HuH-7 (cell line): ENCODE results near the gene WWOX.

Experiments
- DNase-seq: peaks from one replicate; pipeline ENCODE4 v3.0.0; 2011; ENCODE audit warnings: low spot score

Gene WWOX

DNA sequence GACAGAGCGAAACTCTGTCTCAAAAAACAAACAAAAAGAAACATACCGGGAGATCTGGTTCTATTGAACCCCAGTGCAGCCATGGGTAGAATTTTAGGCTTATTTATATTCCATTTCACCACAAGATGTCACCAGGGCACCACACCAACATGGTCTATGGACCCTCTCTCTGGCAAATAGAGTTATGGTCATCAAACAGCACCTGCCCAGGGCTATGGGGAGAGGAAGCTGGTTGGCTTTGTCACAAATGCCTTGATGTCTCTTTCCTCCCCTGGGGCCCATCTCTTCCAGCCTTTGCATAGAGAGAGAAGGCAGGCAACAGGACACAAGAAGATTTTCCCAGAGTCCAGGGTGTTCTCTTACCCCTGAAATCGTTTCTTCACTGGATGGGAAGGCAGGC, 128.4 kb downstream of the WWOX start:
- DNase-seq, result peak; percentile 60

DNA sequence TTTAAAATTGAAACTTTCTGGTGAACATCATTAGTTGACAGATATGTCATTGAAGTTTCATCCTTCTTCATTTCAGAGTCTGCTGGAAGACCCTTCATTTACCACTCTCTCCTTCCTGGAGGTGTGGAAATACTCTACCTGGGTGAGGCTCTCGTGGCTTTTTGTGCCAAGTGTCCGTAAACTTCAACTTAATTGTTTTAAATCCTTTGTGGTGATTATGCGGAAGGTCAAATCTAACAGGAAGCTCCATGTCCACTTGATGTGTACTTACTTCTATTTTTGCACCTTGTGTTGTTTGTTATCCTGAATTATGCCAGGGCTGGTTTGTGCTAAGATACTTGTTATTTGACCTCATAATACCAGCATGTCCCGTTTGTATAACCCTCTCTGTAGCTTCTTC, 129.2 kb downstream of the WWOX start:
- DNase-seq, result no peak

DNA sequence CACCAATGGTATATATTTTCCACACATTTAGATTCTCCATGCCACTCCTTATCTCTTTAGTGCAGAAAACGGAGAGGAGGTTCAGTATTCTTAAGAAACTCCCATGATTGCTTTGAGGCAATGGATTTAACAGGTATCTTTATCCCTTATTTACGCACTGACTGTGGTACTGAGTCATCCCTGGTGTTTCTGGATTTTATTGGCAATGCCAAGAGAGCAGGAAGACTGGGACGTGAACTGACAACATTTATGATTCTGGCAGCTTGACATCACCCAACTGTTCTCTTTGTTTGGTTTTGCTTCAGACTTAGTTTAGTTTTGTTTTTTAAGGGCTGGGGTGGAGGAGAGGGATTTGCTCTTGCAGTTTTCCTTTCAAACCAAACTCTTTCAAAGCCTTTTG, 131.4 kb downstream of the WWOX start:
- DNase-seq, result no peak

- DNase-seq, result peak; percentile 77
Observed at GRCh38 chr16:78235168-78235800, 135.8 kb downstream of the WWOX start.

- no peak for DNase-seq
Observed at GRCh38 chr16:78235876-78236275, 136.4 kb downstream of the WWOX start.

- DNase-seq, result no peak
Observed at GRCh38 chr16:78237841-78238240, 138.4 kb downstream of the WWOX start.

DNA sequence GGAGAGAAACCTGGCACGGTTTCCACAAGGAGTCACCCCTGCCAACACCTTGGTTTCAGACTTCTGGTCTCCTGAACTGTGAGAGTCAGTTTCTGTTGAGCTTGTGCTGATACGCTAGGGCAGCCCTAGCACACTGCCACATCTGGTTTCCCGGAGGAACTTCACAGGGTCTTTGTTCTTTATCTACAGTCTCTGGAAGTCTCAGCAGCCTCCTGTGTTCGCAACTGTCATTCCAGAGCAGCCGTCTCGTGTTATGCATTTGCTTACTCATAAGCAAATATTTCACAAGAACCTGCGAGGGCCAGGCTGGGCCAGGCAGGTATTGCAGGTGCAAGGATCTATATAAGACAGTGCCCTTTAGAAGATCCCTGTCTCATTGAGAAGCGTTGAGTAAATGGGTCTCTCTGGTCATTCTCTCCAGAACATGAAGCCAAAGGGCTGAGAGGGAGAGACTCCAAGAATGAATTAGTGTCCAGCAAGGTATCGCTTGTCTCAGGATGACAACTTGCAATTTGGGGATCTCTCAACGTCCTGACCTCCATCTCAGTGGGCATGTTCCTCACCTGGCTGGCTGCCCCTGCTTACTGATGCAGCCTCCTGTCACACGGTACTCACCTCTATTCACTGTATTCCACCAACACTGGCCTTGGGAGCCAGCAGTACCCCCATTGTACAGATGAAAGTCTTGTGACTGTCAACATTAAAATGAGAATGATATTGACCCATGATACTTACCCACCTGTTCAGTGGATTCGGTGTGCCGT, 141.2 kb downstream of the WWOX start:
- peak; percentile 72 for DNase-seq

GRCh38 chr16:78242239-78242630, 142.8 kb downstream of the WWOX start:
- DNase-seq, result no peak

- no peak for DNase-seq
Observed at GRCh38 chr16:78244131-78244895, 144.9 kb downstream of the WWOX start.

DNA sequence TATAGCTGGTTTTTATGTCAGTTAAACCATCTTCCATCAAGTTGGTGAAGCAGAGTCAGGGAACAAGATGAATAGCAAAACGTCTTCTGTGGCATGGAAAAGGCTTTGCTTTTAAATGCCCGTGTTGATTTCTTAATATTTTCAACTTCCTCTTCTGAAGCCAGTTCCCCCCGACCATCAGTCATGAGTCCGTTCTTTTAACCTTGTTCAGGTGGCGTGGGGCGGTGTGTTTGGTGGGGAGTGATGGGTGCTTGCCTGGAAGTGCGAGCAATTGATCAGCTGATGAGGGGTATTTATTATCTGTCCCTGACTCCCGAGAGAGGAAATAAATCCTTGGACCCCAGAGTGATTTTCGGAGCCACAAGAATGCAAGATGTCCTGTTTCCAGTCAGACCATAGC, 147.1 kb downstream of the WWOX start:
- no peak for DNase-seq

GRCh38 chr16:78249056-78249455, 149.6 kb downstream of the WWOX start:
- peak; percentile 76 for DNase-seq

DNA sequence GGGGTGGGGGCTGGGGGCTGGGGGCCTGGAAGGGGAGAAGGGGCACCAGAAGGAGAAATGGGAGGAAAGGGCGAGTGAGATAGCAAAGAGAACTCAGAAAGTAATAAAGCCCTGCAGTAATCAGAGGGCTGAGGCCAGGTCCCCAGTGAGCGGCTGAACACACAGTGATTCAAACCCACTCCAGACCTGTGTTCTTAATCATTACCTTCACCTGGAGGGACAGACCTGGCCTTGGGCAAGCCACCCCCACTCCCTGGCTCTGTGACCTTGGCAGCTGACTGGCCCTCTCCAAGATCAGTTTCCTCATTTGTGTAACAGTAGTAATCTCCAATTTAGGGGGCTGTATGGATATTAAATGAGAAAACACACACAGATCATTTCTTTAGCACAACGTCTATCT, 150.4 kb downstream of the WWOX start:
- DNase-seq, result no peak

- DNase-seq, result no peak
Observed at GRCh38 chr16:78251115-78251514, 151.7 kb downstream of the WWOX start.

DNA sequence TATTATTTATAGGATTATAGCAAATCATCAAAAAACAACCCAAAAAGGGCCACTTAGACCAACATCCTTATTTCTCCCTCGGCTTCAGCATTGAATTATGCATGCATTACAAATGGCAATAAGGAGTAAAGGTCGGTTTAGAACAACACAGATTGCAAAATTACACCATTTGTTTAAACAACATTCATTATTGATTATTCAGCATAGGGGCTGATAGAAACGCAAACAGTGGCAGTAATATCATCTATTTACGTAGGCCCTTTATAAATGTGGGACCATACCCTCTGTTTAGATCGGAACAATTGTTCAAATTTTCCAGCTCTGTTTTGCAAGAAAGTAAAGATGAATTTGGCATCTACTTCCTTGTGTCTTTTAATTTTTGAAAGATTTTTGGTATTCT, 153.3 kb downstream of the WWOX start:
- no peak for DNase-seq

- no peak for DNase-seq
Observed at GRCh38 chr16:78254841-78255240, 155.4 kb downstream of the WWOX start.

DNA sequence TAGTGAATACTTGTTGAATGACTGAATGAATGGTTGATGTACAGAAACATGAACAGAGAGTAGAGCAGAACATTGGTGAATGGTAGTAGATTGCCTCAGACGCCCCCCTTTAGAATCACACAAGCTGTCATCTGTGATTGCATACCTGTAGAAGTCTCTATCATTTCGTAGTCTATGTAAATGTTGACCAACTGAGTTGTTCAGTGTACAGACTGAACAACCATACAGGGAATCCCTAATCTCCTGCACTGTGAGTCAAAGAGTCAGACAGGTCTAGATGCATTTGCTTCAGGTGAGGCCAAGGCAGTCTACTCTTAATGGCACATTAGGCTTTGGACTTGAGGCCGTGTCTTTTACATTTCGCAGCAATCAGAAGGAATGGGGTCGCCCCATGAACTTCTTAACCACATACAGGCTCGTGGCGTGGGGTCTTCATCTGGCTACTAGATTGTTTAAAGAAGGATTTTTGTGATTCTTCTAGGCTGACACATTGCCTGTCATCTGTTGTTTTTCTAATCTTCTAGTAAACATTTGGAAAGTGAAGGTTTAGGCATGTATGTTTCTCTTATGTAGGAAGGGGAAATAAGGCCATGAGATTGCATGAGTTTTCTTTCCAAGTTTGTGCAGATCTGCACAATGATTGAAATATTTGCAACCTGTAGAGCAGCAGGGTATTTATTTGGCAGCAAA, 157.4 kb downstream of the WWOX start:
- DNase-seq, result no peak

- DNase-seq, result no peak
Observed at GRCh38 chr16:78257376-78257728, 157.9 kb downstream of the WWOX start.

- no peak for DNase-seq
Observed at GRCh38 chr16:78258375-78259065, 159.1 kb downstream of the WWOX start.

- DNase-seq, result peak; percentile 44
Observed at GRCh38 chr16:78259873-78260272, 160.4 kb downstream of the WWOX start.

DNA sequence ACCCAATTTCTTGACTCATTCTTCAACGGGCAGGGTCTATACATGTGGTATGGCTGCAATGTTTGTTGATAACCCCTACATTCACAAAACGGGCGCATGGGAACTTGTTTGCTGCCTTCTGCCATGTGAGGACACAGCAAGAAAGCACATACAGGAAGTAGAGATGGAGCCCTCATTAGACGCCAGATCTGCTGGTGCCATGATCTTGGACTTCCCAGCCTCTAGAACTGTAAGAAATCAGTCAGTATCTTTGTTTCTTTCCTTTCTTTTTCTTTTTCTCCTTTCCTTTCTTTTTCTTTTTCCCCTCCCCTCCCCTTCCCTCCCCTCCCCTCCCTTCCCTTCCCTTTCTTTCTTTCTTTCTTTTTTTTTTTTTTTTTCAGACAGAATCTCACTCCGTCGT, 165.2 kb downstream of the WWOX start:
- DNase-seq, result no peak

GRCh38 chr16:78269256-78269655, 169.8 kb downstream of the WWOX start:
- DNase-seq, result no peak

DNA sequence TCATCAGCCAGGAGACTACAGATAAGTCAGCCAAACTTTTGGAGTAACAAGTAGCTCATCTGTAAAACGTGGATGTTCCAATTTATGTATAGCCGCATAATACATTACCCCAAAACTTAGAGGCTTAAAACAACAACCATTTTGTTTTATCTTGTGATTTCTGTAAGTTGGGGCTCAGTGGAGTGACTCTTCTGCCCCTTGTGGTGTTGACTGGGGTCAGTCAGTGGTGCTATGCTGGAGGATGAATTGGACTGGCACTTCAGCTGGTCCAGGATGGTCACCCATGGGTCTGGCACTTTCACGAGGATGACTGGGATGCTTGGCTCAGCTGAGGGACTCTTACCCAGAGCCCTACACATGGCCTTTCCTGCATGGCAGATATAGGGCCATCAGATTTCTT, 172.5 kb downstream of the WWOX start:
- DNase-seq, result no peak
